Right ventricle myocardium superior (tissue), 1 donor: ENCODE measurements around the gene PRKACB. TPM values are rescaled to one million over a fixed set of nuclear protein-coding genes. Genes with fewer than 3 reads are reported as not detected.
"Not testable (repeated sequence)": the region's sequence is repeated elsewhere in the genome, so short reads cannot be mapped to it uniquely, and the experiment has no call there.

Experiments
- ATAC-seq: fragments of 200-7000 bp; cut with Tn5 transposase; one replicate; pipeline ENCODE4 v1.9.1; 2020; ENCODE audit warnings: mild to moderate bottlenecking; ENCODE audit not compliant: poor library complexity
- DNase-seq: peaks from one replicate; pipeline ENCODE4 v3.0.0-alpha.2; 2020
- intact Hi-C: fragments of 100-400 bp; cut with DNase I; formaldehyde crosslinking; loops from one replicate; pipeline ENCODE4 v1.11.2; 2022
- total RNA-seq: library from RNA; stranded (reverse); fragmentation: NEBNext Ultra II Directional; extraction: Animal tissue kit (Norgen Biotek cat#: 25700); gene quantifications from one replicate; pipeline ENCODE4 v1.2.1, GENCODE V29; 2021
- donor health status: DM: no; HTN: yes; CAD: no; lungs with severe emphysema.

The PRKACB gene
- total RNA-seq, 1 donor from 2014 or later: 30.8 TPM

GRCh38 chr1:84198832-84199231 lies 54.8 kb downstream of the PRKACB start:
- intact Hi-C loops: no loop called here
- DNase-seq: no peak
- no peak for ATAC-seq

- DNase-seq (no peak), ATAC-seq (no peak)
- intact Hi-C loops: no loop called here
Measured at GRCh38 chr1:84199257-84199656, 55.2 kb downstream of the PRKACB start.

- intact Hi-C loops: no loop called here
- ATAC-seq (no peak), DNase-seq (no peak)
Measured at GRCh38 chr1:84202126-84202525, 58.1 kb downstream of the PRKACB start.

GRCh38 chr1:84206375-84206774 lies 62.3 kb downstream of the PRKACB start:
- intact Hi-C loops: no loop called here
- DNase-seq (no peak), ATAC-seq (no peak)

GRCh38 chr1:84208935-84209334 lies 64.9 kb downstream of the PRKACB start:
- no peak for ATAC-seq
- DNase-seq: no peak
- intact Hi-C loops: no loop called here

GRCh38 chr1:84214115-84214956 lies 70.3 kb downstream of the PRKACB start:
- intact Hi-C loops: no loop called here
- DNase-seq (no peak), ATAC-seq (no peak)

- DNase-seq (no peak), ATAC-seq (no peak)
- intact Hi-C loops: no loop called here
Measured at GRCh38 chr1:84217239-84217638, 73.2 kb downstream of the PRKACB start.

GRCh38 chr1:84223751-84224432 lies 79.8 kb downstream of the PRKACB start:
- intact Hi-C loops: no loop called here
- ATAC-seq: no peak
- no peak for DNase-seq

- DNase-seq: no peak
- intact Hi-C loops: no loop called here
- no peak for ATAC-seq
Measured at GRCh38 chr1:84224905-84225304, 80.8 kb downstream of the PRKACB start.

GRCh38 chr1:84225646-84226045 lies 81.6 kb downstream of the PRKACB start:
- no peak for ATAC-seq
- intact Hi-C loops: no loop called here
- no peak for DNase-seq

GRCh38 chr1:84232676-84233075 lies 88.6 kb downstream of the PRKACB start:
- intact Hi-C loops, ATAC-seq, DNase-seq: not testable (repeated sequence)

GRCh38 chr1:84236256-84236655 lies 92.2 kb downstream of the PRKACB start:
- ATAC-seq: no peak
- intact Hi-C loops: no loop called here
- DNase-seq: no peak

- ATAC-seq: no peak
- intact Hi-C loops: no loop called here
- DNase-seq: no peak
Measured at GRCh38 chr1:84242641-84243040, 98.6 kb downstream of the PRKACB start.

- DNase-seq: no peak
- ATAC-seq: no peak
- intact Hi-C loops: no loop called here
Measured at GRCh38 chr1:84245563-84245962, 101.5 kb downstream of the PRKACB start.

- intact Hi-C loops: no loop called here
- ATAC-seq: no peak
- DNase-seq: no peak
Measured at GRCh38 chr1:84246213-84246612, 102.1 kb downstream of the PRKACB start.

GRCh38 chr1:84247425-84248220 lies 103.6 kb downstream of the PRKACB start:
- no peak for ATAC-seq
- no peak for DNase-seq
- intact Hi-C loops: no loop called here

GRCh38 chr1:84250668-84251067 lies 106.6 kb downstream of the PRKACB start:
- DNase-seq (no peak), ATAC-seq (no peak)
- intact Hi-C loops: no loop called here

GRCh38 chr1:84253036-84253435 lies 109.0 kb downstream of the PRKACB start:
- intact Hi-C loops: no loop called here
- DNase-seq: no peak
- ATAC-seq: no peak

- intact Hi-C loops: no loop called here
- ATAC-seq: peak; percentile 85
Measured at GRCh38 chr1:84253891-84254290, 109.8 kb downstream of the PRKACB start.

More at GRCh38 chr1:84253891-84254290, 109.8 kb downstream of the PRKACB start:
- peak; percentile 53 for DNase-seq
